Mesenchymal stem cell (in vitro differentiated cells and primary cell): ENCODE results near the gene ARHGEF33. TPM values are rescaled to one million over a fixed set of nuclear protein-coding genes. Genes with fewer than 3 reads are reported as not detected.

ENCODE experiments used
- small RNA-seq: library from polyadenylated mRNA; stranded (forward); fragments of <200 nt; extraction: miRNeasy Mini kit (QIAGEN cat#:217004); gene quantifications from one replicate; pipeline ENCODE3, GENCODE V24; 2013; ENCODE audit warnings: low read depth

The ARHGEF33 gene

Small RNA genes within 50 kb of the gene (small RNA-seq; reads per million reads assigned to genes)
- gene RN7SL96P (not detected), gene RNU6-851P (not detected)
